ENCODE data around the gene SGCA.

The SGCA gene

GRCh38 chr17:50194934-50195865, 29.4 kb downstream of the SGCA start:
- no peak for DNase-seq (ENCODE audit: low read depth, low spot score)

- no peak for DNase-seq (ENCODE audit: low read depth, low spot score)
These were observed 30.2 kb downstream of the SGCA start for GRCh38 chr17:50196036-50196435.

GRCh38 chr17:50196826-50197225, 31.0 kb downstream of the SGCA start:
- no peak for DNase-seq (ENCODE audit: low read depth, low spot score)

GRCh38 chr17:50198026-50198669, 32.3 kb downstream of the SGCA start:
- DNase-seq (ENCODE audit: low read depth, low spot score): peak; percentile 26

- no peak for DNase-seq (ENCODE audit: low read depth, low spot score)
These were observed 33.5 kb downstream of the SGCA start for GRCh38 chr17:50199211-50199802.

- DNase-seq (ENCODE audit: low read depth, low spot score): peak; percentile 23
These were observed 34.1 kb downstream of the SGCA start for GRCh38 chr17:50199803-50200456.

GRCh38 chr17:50200457-50201275, 34.9 kb downstream of the SGCA start:
- DNase-seq (ENCODE audit: low read depth, low spot score): peak; percentile 57

- no peak for DNase-seq (ENCODE audit: low read depth, low spot score)
These were observed 35.6 kb downstream of the SGCA start, which contains the start of gene COL1A1 for GRCh38 chr17:50201276-50201854. Gene COL1A1 (minus strand): TSS chr17:50201631. CDS start chr17:50201513, 118 bp downstream.

- DNase-seq (ENCODE audit: low read depth, low spot score): no peak
These were observed 37.3 kb downstream of the SGCA start for GRCh38 chr17:50203086-50203485.

- DNase-seq (ENCODE audit: low read depth, low spot score): no peak
These were observed 38.0 kb downstream of the SGCA start for GRCh38 chr17:50203604-50204345.

GRCh38 chr17:50204431-50204830, 38.6 kb downstream of the SGCA start:
- no peak for DNase-seq (ENCODE audit: low read depth, low spot score)

GRCh38 chr17:50205111-50205962, 39.5 kb downstream of the SGCA start:
- no peak for DNase-seq (ENCODE audit: low read depth, low spot score)

- DNase-seq (ENCODE audit: low read depth, low spot score): no peak
These were observed 40.2 kb downstream of the SGCA start for GRCh38 chr17:50205963-50206505.

- DNase-seq (ENCODE audit: low read depth, low spot score): no peak
These were observed 40.9 kb downstream of the SGCA start for GRCh38 chr17:50206604-50207293.

- DNase-seq (ENCODE audit: low read depth, low spot score): no peak
These were observed 41.5 kb downstream of the SGCA start for GRCh38 chr17:50207315-50207714.

- DNase-seq (ENCODE audit: low read depth, low spot score): no peak
These were observed 42.2 kb downstream of the SGCA start for GRCh38 chr17:50207792-50208567.

- DNase-seq (ENCODE audit: low read depth, low spot score): no peak
These were observed 42.8 kb downstream of the SGCA start for GRCh38 chr17:50208611-50209061.
